AG20443 (cell line): ENCODE measurements around the gene MDM2.

Experiments
- DNase-seq: peaks from one replicate; pipeline ENCODE4 v3.0.0; 2012; ENCODE audit warnings: low spot score, mixed read lengths

Gene MDM2

GRCh38 chr12:68853396-68854077, 45.6 kb downstream of the MDM2 start:
- DNase-seq: no peak

DNA sequence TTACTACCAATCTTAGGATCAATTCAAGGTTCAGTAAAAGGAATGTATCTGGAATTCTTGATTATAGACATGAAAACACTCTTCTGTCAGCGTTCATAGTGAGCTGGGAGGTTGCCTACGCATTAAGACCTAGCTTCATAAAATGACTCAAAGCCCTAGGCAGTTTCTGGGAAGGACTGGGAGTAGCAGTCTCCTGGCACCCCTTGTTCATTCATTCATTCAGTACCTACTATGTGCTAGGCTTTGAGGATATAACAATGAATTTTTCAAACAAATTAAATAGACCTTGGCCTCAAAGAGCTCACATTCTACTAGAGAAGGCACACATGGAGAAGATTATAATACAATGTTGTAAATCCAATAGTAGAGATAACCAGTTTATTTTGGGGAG, 46.1 kb downstream of the MDM2 start:
- DNase-seq: no peak

DNA sequence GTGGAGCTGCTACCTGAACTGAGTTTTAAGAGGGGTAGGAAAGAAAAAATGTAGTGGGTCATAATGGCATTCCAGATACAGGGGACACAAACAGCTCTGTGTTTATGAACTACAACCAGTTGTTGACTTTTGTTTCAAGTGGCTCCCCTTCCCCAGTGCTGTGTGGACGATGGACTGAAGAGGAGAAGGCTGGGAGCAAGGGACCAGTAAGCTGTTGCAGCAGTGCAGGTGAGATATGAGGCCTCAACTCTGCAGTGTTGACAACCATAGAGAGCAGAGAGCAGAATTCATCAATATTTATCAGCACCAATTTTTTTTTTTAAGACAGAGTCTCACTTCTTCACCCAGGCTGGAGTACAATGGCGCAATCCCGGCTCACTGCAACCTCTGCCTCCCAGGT, 46.6 kb downstream of the MDM2 start:
- no peak for DNase-seq

- no peak for DNase-seq
Measured at GRCh38 chr12:68855111-68855510, 47.1 kb downstream of the MDM2 start.

DNA sequence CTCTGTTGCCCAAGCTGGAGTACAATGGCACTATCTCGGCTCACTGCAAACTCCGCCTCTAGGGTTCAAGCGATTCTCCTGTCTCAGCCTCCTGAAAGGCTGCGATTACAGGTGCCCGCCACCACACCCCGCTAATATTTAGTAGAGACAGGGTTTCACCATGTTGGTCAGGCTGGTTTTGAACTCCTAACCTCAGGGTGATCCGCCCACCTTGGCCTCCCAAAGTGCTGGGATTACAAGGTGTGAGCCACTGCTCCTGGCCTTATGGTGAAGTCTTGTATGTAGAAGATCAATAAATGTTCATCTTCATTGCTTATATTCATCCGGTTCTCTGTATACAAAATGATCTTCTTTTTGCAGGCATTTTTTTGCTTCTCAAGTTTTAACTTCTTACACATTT, 47.8 kb downstream of the MDM2 start:
- no peak for DNase-seq

DNA sequence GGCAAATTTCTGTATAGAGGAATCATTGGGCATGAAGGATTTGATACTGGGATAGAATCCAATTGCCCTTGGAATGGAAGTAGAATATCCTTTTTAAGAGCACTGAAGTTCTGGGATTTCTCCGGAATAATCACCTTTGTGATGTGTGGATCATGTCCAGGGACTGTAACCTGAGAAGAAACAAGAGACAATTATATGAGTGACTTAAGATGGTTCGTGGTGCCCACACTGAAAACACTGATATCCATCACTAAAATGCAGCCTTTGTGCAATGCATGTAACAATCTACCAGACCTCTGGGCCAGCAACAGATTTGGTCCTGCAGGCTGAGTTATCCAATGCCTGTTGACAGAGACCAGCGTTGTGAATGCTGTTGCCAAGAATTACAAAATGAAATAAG, 48.5 kb downstream of the MDM2 start:
- DNase-seq: no peak

- no peak for DNase-seq
Measured at GRCh38 chr12:68861890-68862289, 53.9 kb downstream of the MDM2 start.

GRCh38 chr12:68863109-68863770, 55.3 kb downstream of the MDM2 start:
- no peak for DNase-seq

- DNase-seq: peak; percentile 54
Measured at GRCh38 chr12:68863886-68864454, 56.0 kb downstream of the MDM2 start.

GRCh38 chr12:68864604-68865003, 56.6 kb downstream of the MDM2 start:
- no peak for DNase-seq

DNA sequence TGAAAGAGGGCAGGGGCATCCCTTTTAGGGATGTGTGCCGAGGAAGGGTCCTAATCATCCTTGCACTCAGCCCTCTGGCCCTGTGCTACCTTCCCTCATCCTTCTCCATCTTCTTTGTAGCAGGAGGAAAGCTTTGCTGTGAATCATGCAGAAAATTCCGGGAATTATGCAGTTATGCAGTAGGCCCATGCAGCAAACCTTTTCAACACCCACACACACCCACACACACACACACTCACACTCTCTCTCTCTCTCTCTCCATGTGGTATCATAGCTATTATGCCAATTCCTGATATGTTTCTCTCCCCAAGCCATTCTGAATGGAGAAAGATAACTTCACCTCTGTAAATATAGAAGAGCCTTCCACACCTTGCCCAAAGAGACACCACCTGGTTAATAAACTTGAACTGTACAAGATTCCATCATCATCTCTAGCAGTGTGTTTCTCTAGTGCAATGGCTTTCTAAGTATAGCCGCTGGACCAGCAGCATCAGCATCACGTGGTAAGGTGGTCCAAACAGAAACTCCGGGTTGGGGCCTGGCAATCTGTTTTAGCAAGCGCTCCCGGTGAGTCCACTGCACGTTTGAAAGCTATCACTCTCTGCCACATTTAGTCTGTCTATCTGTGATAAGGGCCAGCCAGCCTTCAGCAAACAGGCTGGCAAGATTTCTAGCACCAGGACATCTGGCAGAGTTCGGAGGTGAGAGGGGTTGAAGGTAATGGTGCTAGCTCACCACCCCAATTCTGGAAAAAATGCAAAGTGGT, 57.6 kb downstream of the MDM2 start:
- no peak for DNase-seq

DNA sequence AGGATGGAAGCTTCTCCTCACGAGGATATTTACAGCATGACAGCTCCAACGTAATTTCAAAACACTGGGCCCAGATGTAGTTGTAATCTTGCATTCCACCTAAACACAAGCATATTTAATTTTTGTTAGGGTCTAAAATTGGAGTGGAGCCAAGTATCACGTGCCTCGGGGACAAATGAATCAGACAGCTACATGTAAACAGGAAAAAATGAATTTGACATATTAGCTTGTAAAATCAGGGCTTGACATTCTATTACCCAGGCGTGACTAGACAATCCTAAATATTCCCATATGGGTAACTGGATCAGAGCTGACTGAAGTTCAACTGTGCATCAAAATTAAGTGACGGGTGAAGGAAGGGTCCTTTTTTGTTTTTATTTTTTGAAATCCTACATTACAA, 59.0 kb downstream of the MDM2 start:
- no peak for DNase-seq

DNA sequence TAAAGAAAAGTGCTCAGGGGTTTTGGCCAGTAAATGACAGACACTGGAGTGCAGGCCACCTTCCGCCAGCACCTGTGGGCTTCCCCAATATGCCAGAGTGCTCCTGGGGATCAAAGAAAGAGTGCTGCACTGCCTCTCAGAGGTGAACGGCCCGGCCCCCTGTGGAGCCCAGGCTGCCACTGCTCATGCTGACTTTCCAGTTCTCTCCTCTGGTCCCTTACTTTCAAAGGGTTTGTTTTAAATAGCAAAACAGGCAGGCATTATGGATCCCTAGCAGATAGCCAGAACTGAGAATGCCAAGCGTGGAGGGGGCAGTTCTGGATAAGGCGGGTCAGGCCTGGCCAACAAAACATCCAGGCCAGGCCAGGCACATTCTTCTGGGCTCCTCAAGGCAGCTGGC, 59.6 kb downstream of the MDM2 start:
- DNase-seq: no peak

DNA sequence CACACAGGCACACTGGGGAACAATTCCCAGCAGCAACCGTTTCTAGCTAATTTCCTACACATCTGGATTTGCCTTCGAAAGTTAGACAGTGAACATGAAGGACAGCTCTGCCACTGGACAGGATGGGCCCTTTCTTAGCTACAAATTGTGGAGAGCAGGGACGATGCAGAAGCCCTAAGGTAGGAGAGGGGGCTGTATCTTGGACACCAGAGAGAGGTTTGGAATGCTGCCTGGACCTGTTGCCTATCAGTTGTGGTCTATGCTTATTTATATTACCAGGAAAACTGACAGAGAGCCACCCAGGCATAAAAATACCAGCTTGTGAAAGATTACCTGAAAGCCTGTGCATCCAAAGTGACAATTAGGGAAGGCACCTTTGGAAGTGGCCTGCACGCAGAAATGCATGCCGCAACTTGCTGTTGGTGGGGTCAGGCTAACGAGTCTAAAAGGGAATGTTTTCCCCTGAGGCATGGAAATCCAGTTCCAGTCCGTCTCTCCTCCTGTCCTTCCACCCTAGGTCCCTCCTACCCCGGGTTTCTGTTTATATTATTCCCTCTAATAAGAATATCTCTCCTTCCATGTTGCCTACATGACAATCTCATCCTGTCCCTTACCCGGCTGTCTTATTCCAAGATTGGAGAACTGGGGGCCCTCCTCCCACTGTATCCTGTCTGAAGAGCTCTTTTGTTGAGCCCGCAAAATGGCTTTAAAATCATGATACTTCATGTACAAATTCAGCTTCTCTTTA, 60.2 kb downstream of the MDM2 start:
- DNase-seq: no peak

GRCh38 chr12:68870011-68870410, 62.0 kb downstream of the MDM2 start:
- DNase-seq: no peak

DNA sequence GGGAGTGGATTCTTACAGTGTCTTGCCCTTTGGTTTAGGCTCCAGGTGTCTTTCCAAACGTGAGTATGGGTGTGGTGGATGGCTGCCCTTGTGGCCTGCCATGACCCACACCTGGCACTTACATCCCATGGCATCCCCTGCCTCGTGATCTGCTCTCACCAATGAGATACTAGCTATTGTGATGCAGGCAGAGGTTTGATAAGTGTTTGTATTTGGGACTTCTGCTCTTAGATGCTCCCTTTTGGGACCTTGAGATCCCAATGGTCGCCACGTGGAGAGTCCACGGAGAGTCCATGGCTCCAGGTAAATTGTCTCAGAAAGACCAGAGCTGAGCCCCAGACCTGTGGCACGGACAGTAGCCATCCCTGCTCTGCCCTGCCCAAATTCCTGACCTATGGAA, 62.5 kb downstream of the MDM2 start:
- DNase-seq: no peak

GRCh38 chr12:68871396-68871795, 63.4 kb downstream of the MDM2 start:
- no peak for DNase-seq

DNA sequence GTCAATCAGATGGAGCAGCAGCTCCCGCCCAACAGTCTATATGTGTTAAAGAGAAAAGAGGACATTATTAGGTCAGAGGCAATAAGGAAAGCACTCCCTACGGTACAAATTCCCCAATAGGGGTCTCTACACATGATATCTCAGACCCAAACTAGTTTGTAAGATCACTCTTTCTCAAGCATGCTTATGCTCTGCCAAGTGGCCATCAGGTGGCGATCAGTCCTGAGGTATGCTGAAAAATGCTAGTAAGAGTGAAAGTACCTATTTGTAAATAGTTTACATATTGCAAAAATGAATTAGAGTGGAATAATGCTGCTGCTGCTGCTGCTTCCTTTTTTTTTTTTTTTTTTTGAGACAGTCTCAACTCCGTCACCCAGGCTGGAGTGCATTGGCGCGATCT, 63.9 kb downstream of the MDM2 start:
- DNase-seq: no peak

GRCh38 chr12:68873316-68873715, 65.3 kb downstream of the MDM2 start:
- no peak for DNase-seq

GRCh38 chr12:68876461-68876860, 68.5 kb downstream of the MDM2 start:
- no peak for DNase-seq

GRCh38 chr12:68877583-68877982, 69.6 kb downstream of the MDM2 start:
- no peak for DNase-seq

GRCh38 chr12:68878283-68878682, 70.3 kb downstream of the MDM2 start:
- DNase-seq: no peak
